IMR-90 (cell line): ENCODE data around the gene CBFA2T3. TPM values are rescaled to one million over a fixed set of nuclear protein-coding genes. Genes with fewer than 3 reads are reported as not detected.

ENCODE experiments used
- ATAC-seq: fragments of 200-7000 bp; cut with Tn5 transposase; 2 replicates; pipeline ENCODE4 v1.9.1; 2020; ENCODE audit warnings: low read depth, mild to moderate bottlenecking, moderate library complexity
- BruUV-seq: library from RNA; stranded (reverse); fragments of 400-500 nt; replicated peaks from 2 replicates; lab custom pipeline; 2021; lab: Mats Ljungman, UMichigan
- CTCF ChIA-PET: fragments of 300-600 bp; formaldehyde crosslinking; extraction: SDS; loops from one replicate; lab custom pipeline; 2021; ENCODE audit warnings: antibody characterized with exemption; lab: Yijun Ruan, JAX
- POLR2A ChIA-PET: fragments of 300-600 bp; sonication (Branson Sonifier 250); formaldehyde crosslinking; loops from one replicate; lab custom pipeline; 2022; ENCODE audit warnings: antibody characterized with exemption; ENCODE audit not compliant: unreplicated experiment; lab: Charles Lee
- DNase-seq: peaks from one replicate; pipeline ENCODE4 v3.0.0; 2013
- H2AFZ ChIP-seq: replicated peaks from 2 replicates; pipeline ENCODE3; 2013; ENCODE audit warnings: low read length, mild to moderate bottlenecking; ENCODE audit not compliant: poor library complexity
- H2AK5ac ChIP-seq: 2 replicates; pipeline ENCODE4 v1.6.1; 2013; ENCODE audit warnings: low read depth, low read length, inconsistent platforms
- H2AK9ac ChIP-seq: replicated peaks from 2 replicates; pipeline ENCODE3; 2013; ENCODE audit warnings: mild to moderate bottlenecking, low read depth, low read length, moderate library complexity; ENCODE audit not compliant: poor library complexity
- H2BK120ac ChIP-seq: 2 replicates; pipeline ENCODE4 v1.6.1; 2013; ENCODE audit warnings: low read depth, low read length, inconsistent platforms
- H2BK15ac ChIP-seq: 3 replicates; pipeline ENCODE4 v1.6.1; 2013; ENCODE audit warnings: low read depth, low read length, inconsistent platforms
- H2BK20ac ChIP-seq: 2 replicates; pipeline ENCODE4 v1.6.1; 2013; ENCODE audit warnings: low read depth, mild to moderate bottlenecking, inconsistent platforms, low read length, moderate library complexity
- H2BK5ac ChIP-seq: 2 replicates; pipeline ENCODE4 v1.6.1; 2013; ENCODE audit warnings: mild to moderate bottlenecking, low read depth, low read length, inconsistent platforms; ENCODE audit not compliant: poor library complexity, severe bottlenecking
- H3K14ac ChIP-seq: replicated peaks from 2 replicates; pipeline ENCODE4 v1.6.1; 2013; ENCODE audit warnings: low read depth, low read length, inconsistent platforms
- H3K18ac ChIP-seq: 2 replicates; pipeline ENCODE4 v1.6.1; 2013; ENCODE audit warnings: low read depth, low read length, control low read depth
- H3K23ac ChIP-seq: 2 replicates; pipeline ENCODE4 v1.6.1; 2013; ENCODE audit warnings: low read depth, low read length, inconsistent platforms
- H3K27ac ChIP-seq: 2 replicates; pipeline ENCODE4 v1.5.1; 2013; ENCODE audit warnings: mild to moderate bottlenecking, control low read depth, low read length; ENCODE audit not compliant: insufficient read depth
- H3K27me3 ChIP-seq: 2 replicates; pipeline ENCODE4 v1.6.1; 2013; ENCODE audit warnings: low read length; ENCODE audit not compliant: control insufficient read depth, insufficient read depth
- H3K36me3 ChIP-seq: 2 replicates; pipeline ENCODE4 v1.6.1; 2013; ENCODE audit warnings: low read length, mixed read lengths; ENCODE audit not compliant: control insufficient read depth, insufficient read depth
- H3K4ac ChIP-seq: 2 replicates; pipeline ENCODE4 v1.6.1; 2013; ENCODE audit warnings: low read depth, low read length, inconsistent platforms
- H3K4me1 ChIP-seq: 2 replicates; pipeline ENCODE4 v1.6.1; 2013; ENCODE audit warnings: low read length, mixed read lengths; ENCODE audit not compliant: control insufficient read depth, insufficient read depth
- H3K4me2 ChIP-seq: 2 replicates; pipeline ENCODE4 v1.6.1; 2013; ENCODE audit warnings: low read depth, mild to moderate bottlenecking, control low read depth, low read length, moderate library complexity
- H3K4me3 ChIP-seq: 2 replicates; pipeline ENCODE4 v1.5.1; 2013; ENCODE audit warnings: low read depth, mild to moderate bottlenecking, control low read depth, low read length, moderate library complexity; ENCODE audit not compliant: insufficient read depth
- H3K56ac ChIP-seq: 2 replicates; pipeline ENCODE4 v1.6.1; 2013; ENCODE audit warnings: low read length, inconsistent platforms; ENCODE audit not compliant: insufficient read depth; ENCODE audit errors: extremely low read depth
- H3K79me1 ChIP-seq, 2 experiments: 2 replicates each; pipeline ENCODE4 v1.6.1; 2013; ENCODE audit warnings: low read length in 2 of 2, inconsistent platforms in 1 of 2, low read depth in 1 of 2
- H3K9ac ChIP-seq: 2 replicates; pipeline ENCODE4 v1.6.1; 2013; ENCODE audit warnings: low read depth, low read length, control low read depth
- H3K9me1 ChIP-seq: 2 replicates; pipeline ENCODE4 v1.6.1; 2013; ENCODE audit warnings: low read length, inconsistent platforms; ENCODE audit not compliant: insufficient read depth
- H3K9me3 ChIP-seq: 2 replicates; pipeline ENCODE4 v1.6.1; 2013; ENCODE audit warnings: low read length; ENCODE audit not compliant: control insufficient read depth, insufficient read depth
- H4K20me1 ChIP-seq: 2 replicates; pipeline ENCODE4 v1.6.1; 2013; ENCODE audit warnings: low read length, inconsistent platforms; ENCODE audit not compliant: insufficient read depth
- H4K5ac ChIP-seq: 2 replicates; pipeline ENCODE4 v1.6.1; 2013; ENCODE audit warnings: mild to moderate bottlenecking, low read depth, low read length, control low read depth
- H4K8ac ChIP-seq, 2 experiments: 2 replicates each; pipeline ENCODE4 v1.6.1; 2013; ENCODE audit warnings: low read depth in 2 of 2, low read length in 2 of 2, control low read depth in 1 of 2, inconsistent platforms in 1 of 2
- H4K91ac ChIP-seq: 2 replicates; pipeline ENCODE4 v1.6.1; 2013; ENCODE audit warnings: low read depth, low read length, inconsistent platforms; ENCODE audit not compliant: insufficient read depth
- CEBPB ChIP-seq: IDR thresholded peaks from 2 replicates; pipeline ENCODE4 v1.6.1; 2012; ENCODE audit warnings: low read depth, low read length, improper control_type of control experiment
- CHD1 ChIP-seq: IDR thresholded peaks from 2 replicates; pipeline ENCODE4 v1.6.1; 2012; ENCODE audit warnings: low read depth, low read length, improper control_type of control experiment
- CTCF ChIP-seq: conservative IDR thresholded peaks from 2 replicates; pipeline ENCODE4 v1.5.1; 2012; ENCODE audit warnings: mild to moderate bottlenecking, low read depth, low read length, improper control_type of control experiment
- ELK1 ChIP-seq: fragments of 150-350 bp; IDR thresholded peaks from 2 replicates; pipeline ENCODE4 v1.6.1; 2016; ENCODE audit warnings: low read depth, mild to moderate bottlenecking, low read length, moderate library complexity, borderline replicate concordance
- NFE2L2 ChIP-seq: fragments of 150-350 bp; IDR thresholded peaks from 2 replicates; pipeline ENCODE4 v1.6.1; 2016; ENCODE audit warnings: low read depth, mild to moderate bottlenecking, low read length
- POLR2A ChIP-seq: IDR thresholded peaks from 2 replicates; pipeline ENCODE4 v1.6.1; 2012; ENCODE audit warnings: mild to moderate bottlenecking, low read depth, low read length
- RCOR1 ChIP-seq: IDR thresholded peaks from 2 replicates; pipeline ENCODE4 v1.6.1; 2012; ENCODE audit warnings: mild to moderate bottlenecking, low read length, improper control_type of control experiment; ENCODE audit not compliant: insufficient replicate concordance
- WGBS, 2 experiments: methylation state at CpG; one replicate each; pipeline versions ENCODE4 v1.1.5 to v1.1.7; 2013; ENCODE audit warnings: missing lambda C conversion rate in 2 of 2; ENCODE audit not compliant: insufficient read length in 1 of 2; ENCODE audit errors: extremely low coverage in 2 of 2; 5-methylcytosine and 5-hydroxymethylcytosine counted together
- dilution Hi-C: fragments of 300-500 bp; cut with HindIII; formaldehyde crosslinking; loops from one replicate; pipeline ENCODE4 v1.14.3; 2018; ENCODE audit warnings: low sequenced_read_pairs; ENCODE audit not compliant: unreplicated experiment
- in situ Hi-C: fragments of 300-500 bp; cut with MboI; formaldehyde crosslinking; loops from 3 replicates; pipeline ENCODE4 v1.14.3; 2019; ENCODE audit warnings: low sequenced_read_pairs, inconsistent platforms, mixed read lengths
- intact Hi-C: fragments of 100-400 bp; cut with micrococcal nuclease; formaldehyde crosslinking; loops from 2 replicates; pipeline ENCODE4 v1.10.0; 2022
- polyA plus RNA-seq, 3 experiments: library from polyadenylated mRNA; depleted of rRNA; stranded (reverse); fragments of >200 nt; gene quantifications; 2 replicates each; pipeline ENCODE4 v1.2.3, GENCODE V29; 2012; ENCODE audit warnings: low replicate concordance in 1 of 3
- total RNA-seq: library from RNA; depleted of rRNA; stranded (reverse); fragments of >200 nt; gene quantifications from 2 replicates; pipeline ENCODE4 v1.2.3, GENCODE V29; 2012

Gene CBFA2T3
- total and polyA plus RNA-seq, 2 of the 4 experiments (the other 2 are of a cell fraction) = not detected

DNA sequence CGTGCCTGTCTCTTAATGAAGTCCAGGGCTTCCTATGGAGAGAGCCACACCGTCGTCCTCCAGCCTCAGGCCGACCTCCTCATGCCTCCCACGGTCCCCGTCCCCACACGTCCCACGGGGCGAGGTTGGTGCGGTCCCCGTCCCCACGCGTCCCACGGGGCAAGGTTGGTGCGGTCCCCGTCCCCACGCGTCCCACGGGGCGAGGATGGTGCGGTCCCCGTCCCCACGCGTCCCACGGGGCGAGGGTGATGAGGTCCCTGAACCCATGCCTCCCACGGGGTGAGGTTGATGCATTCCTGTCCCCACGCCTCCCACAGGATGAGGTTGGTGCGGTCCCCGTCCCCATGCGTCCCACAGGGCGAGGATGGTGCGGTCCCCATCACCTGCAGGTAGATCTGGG, 141.2 kb downstream of the CBFA2T3 start:
- CTCF ChIA-PET = no interaction called here
- no peak overlapping the region for H3K56ac ChIP-seq
- peaks cover 33% of the 10 kb centered on the region for H3K36me3 ChIP-seq
- H2AK5ac ChIP-seq = no peak overlapping the region
- POLR2A ChIA-PET = interaction anchor here (0.6 kb wide), 1 partner anchor 191 kb away, joined by 6 read pairs; no protein-coding TSS in a partner anchor
- H2BK20ac ChIP-seq = no peak overlapping the region
- intact Hi-C loops (no loop called here), in situ Hi-C loops (no loop called here), dilution Hi-C loops (no loop called here)
- H2AK9ac ChIP-seq = no peak overlapping the region
- H3K18ac ChIP-seq = no peak overlapping the region
- no peak overlapping the region for H3K27ac ChIP-seq
- H4K5ac ChIP-seq = no peak overlapping the region
- H2BK120ac ChIP-seq = no peak overlapping the region
- no peak overlapping the region for H3K4me2 ChIP-seq
- H3K4me1 ChIP-seq = peaks cover under 1% of the 10 kb centered on the region; the same call in 1 of the 2 replicates
- no peaks in the 10 kb centered on the region for H3K9me3 ChIP-seq
- no peak overlapping the region for H4K91ac ChIP-seq
- H2BK5ac ChIP-seq = no peak overlapping the region
- TF ChIP-seq RCOR1 (no peak), CHD1 (no peak), CEBPB (no peak), CTCF (no peak), ELK1 (no peak), NFE2L2 (no peak), POLR2A (no peak)
- no peaks in the 10 kb centered on the region for H3K79me1 ChIP-seq
- H4K20me1 ChIP-seq = peaks cover 4% of the 10 kb centered on the region; the same call in 1 of the 2 replicates
- no peaks in the 10 kb centered on the region for H3K9me1 ChIP-seq
- WGBS, 2 experiments = 95% methylated on average over 24 of the region's 33 CpGs; no CpG with 5 or more reads in 1 of the 2 experiments
- no peak for DNase-seq
- no TSS peak for BruUV-seq
- H4K8ac ChIP-seq = no peak overlapping the region
- no peak for ATAC-seq
- no peaks in the 10 kb centered on the region for H3K27me3 ChIP-seq
- no peak overlapping the region for H3K9ac ChIP-seq
- no peak overlapping the region for H3K4ac ChIP-seq
- H2BK15ac ChIP-seq = no peak overlapping the region
- no peak overlapping the region for H3K4me3 ChIP-seq
- H2AFZ ChIP-seq = no peak overlapping the region
- no peak overlapping the region for H3K23ac ChIP-seq
- H3K14ac ChIP-seq = no peak overlapping the region
